GM21390 (cell line): ENCODE measurements around the gene GRIN1.

Source experiments
- ATAC-seq: cut with Tn5 transposase; IDR thresholded peaks from one replicate; pipeline ENCODE4 v1.9.1; 2021; ENCODE audit not compliant: unreplicated experiment

The GRIN1 gene

GRCh38 chr9:137175345-137175961, 36.5 kb downstream of the GRIN1 start:
- ATAC-seq, result no peak

- ATAC-seq, result no peak
Measured at GRCh38 chr9:137176302-137177182, 37.6 kb downstream of the GRIN1 start.

DNA sequence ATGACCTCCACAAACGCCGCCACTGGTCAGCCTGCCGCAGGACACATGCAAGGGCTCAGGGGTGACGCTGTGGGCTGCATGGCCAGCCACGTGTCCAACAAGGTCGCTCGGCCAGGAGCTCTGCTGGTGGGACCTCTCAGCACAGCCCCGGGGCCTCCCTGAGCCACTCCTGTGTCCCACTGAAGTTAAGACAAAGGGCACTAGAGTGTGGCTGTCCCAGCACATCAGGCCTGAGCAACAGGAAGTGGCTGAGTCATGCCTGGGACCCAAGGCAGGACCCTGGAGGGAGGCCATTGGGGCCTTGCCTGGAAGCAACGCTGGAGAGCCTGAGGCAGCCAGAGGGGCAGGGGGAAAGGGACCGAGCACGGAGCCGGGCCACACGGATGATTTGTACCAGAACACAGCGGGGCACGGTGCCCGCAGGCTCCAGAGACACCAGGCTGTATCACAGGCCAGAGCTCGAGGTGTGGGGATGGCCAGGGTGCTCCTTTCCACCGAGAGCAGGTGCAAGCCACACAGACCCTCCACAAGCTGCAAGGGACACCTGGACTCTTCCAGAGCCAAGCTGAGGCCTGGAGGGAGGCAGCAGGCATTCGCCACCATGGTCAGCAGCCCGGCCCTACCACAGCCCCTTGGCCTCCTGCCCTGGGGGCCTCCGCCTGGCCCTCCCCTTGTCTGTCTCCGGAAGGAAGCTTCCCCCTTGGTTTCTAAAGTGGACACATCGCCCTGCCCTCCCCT, 39.4 kb downstream of the GRIN1 start:
- ATAC-seq, result no peak

DNA sequence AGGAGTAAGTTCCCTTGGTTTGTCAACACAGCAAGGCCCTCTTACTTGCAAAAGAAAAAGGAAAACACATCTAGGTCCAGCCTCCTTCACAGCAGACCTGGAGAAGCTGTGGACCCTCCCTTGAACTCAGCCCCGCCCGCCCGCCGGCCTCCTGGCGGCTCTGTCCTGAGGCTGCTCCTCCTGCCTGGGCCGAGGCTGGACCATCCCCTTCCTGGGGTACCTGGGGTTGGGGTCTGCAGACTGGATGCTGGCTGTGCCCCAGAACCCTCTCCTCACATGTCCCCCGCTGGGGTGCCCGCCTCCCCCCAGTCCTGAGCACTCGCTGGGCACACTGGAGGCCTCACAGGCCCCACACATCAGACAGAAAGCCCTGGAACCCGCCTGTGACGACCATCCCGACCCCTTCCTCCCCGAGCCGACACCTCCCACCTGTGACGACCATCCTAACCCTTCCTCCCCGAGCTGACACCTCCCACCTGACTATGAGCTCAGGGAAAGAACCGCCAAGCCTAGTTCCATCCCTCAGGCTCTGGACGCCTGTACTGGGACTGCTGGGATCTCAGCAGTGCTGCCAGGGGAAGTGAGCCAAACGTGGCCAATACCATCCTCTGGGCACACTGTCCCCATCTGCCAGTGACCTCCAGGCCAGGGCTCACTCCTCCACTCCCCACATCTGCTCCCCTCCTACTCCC, 40.1 kb downstream of the GRIN1 start:
- ATAC-seq, result no peak

- no peak for ATAC-seq
Measured at GRCh38 chr9:137179761-137180160, 40.8 kb downstream of the GRIN1 start.

- ATAC-seq, result no peak
Measured at GRCh38 chr9:137180491-137180890, 41.5 kb downstream of the GRIN1 start.

- no peak for ATAC-seq
Measured at GRCh38 chr9:137181680-137182079, 42.7 kb downstream of the GRIN1 start.

GRCh38 chr9:137182836-137183235, 43.9 kb downstream of the GRIN1 start:
- no peak for ATAC-seq

DNA sequence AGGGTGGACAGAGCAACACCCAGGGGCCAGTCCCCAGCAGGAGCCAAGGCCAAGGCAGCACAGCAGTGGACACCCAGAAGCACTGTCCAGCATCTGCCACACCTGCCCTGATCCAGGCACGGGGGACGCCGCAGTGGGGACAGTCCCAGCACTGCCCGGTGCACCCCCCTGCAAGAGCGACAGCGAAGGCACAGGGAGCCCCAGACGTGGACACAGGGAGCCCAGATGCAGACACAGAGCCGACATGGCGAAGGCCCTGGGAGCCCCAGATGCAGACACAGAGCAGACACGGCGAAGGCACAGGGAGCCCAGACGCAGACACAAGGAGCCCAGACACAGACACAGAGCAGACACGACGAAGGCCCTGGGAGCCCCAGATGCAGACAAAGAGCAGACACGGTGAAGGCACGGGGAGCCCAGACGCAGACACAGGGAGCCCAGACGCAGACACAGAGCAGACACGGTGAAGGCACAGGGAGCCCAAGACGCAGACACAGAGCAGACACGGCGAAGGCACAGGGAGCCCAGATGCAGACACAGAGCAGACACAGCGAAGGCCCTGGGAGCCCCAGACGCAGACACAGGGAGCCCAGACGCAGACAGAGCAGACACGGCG, 45.1 kb downstream of the GRIN1 start:
- ATAC-seq, result no peak

DNA sequence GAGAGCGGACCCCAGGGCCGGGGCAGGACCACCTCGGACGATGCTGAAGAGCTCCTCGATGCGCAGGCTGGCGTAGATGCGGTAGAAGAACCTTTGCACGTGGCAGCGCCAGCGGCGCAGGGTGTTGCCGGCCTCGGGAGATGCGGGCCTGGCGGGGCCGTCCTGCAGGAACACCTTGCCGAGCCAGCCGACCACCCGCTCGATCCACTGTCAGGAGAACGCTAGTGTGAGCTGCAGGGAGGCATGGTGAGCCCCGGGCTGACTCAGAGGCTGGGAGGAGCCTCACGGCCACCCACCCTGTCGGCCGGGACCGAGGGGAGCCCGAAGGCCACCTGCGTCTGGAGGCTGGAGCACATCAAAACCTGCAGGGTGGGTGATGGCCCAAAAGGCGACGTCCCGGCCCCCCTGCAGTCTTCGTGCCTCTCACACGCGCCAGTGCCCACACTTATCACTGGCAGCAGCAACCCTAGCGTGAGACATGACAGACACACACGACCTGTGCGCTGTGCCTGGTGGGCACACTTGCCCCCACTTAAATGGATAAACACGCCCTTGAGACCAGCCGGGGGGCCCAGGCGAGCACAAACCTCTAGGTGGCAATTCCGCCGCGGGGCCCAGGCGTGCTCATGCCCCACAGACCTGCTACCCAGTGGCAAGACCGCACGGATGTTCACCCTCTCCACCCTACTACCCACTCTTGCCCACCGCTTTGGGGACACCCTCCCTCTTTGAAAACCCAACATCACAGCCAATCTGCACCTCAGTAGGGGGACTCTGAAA, 46.1 kb downstream of the GRIN1 start:
- ATAC-seq, result no peak

- no peak for ATAC-seq
Measured at GRCh38 chr9:137185921-137186320, 47.0 kb downstream of the GRIN1 start.

- ATAC-seq, result no peak
Measured at GRCh38 chr9:137186385-137186784, 47.4 kb downstream of the GRIN1 start.

- no peak for ATAC-seq
Measured at GRCh38 chr9:137187386-137187785, 48.4 kb downstream of the GRIN1 start.

GRCh38 chr9:137188086-137188489, 49.1 kb downstream of the GRIN1 start:
- no peak for ATAC-seq

DNA sequence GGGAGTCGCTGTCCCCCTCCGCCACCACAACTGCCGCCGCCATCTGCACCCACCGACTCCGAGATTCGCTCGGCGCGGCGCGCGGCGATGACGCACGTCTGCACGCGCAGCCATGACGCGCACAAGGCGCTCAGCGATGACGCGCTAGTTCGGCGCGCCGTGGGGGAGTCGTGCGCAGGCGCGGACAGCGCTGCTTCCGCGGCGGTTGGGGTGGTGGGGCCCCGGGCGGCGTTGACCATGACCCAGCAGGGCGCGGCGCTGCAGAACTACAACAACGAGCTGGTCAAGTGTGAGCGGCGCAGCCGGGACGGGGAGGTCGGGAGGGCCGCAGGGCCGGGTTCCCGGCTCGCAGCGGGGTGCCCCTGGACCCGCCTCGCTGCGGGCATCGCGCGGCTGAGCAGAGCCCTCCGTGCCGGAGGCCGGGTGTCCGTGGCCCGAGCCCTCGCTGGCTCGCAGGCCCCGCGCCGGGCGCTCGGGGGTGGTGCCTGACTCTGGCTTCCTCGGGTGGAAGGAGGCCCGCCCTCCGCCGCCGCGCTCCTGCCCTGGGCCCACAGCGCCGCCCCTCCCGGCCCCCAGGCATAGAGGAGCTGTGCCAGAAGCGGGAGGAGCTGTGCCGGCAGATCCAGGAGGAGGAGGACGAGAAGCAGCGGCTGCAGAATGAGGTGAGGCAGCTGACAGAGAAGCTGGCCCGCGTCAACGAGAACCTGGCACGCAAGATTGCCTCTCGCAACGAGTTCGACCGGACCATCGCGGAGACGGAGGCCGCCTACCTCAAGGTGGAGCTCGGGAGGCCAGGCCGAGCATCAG, 49.7 kb downstream of the GRIN1 start, which contains the start of the genes ANAPC2 and SSNA1:
ANAPC2 (minus strand) TSS at position 71 of the 807 bp plus-strand sequence; CDS start at position 43, 28 bp downstream.
SSNA1 (plus strand) TSS at position 187 of the 807 bp plus-strand sequence; CDS start at position 238, 51 bp downstream.
- ATAC-seq, result peak; percentile 70

DNA sequence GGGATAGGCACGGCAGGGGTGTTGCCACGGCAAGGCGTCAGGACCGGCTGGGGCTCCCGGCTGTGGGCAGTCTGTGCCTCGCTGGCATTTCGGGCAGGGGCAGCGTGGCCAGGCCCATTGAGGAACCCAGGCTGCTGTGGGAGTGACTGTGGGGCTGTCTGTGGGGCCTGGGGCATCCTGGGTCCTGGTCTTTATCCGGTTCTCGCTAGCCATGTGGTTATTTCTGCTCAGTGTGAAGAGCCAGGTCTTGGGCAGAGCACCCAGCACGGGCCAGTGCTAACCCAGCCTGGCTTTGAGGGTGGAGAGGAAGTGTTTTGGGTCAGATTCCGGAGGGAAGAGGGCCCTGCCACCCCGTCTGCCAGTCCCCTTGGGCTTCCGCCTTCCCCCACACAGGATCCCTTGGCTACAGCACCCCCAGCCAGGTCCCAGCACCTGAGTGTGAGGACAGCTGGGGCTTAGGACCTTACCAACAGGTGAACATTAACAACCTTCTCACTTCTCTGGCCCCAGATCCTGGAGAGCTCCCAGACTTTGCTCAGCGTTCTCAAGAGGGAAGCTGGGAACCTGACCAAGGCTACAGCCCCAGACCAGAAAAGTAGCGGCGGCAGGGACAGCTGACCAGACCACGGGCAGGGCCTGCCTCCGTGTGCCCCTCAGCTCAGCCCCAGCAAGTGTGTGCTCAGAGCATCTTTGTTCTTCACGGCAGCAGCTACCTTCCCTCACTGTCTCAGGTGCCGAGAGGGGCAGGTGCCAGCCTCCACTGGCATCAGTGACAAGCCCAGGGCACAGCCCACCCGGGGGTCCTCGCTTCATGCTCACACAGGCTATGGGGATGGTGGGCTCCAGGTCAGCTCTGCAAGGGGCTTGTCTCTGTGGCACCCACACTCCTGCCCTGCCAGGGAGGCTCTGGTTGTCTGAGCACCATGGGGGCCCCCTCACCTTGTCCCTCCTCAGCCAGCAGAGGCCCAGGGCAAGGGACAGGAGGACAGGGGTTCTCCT, 50.6 kb downstream of the GRIN1 start:
- no peak for ATAC-seq

DNA sequence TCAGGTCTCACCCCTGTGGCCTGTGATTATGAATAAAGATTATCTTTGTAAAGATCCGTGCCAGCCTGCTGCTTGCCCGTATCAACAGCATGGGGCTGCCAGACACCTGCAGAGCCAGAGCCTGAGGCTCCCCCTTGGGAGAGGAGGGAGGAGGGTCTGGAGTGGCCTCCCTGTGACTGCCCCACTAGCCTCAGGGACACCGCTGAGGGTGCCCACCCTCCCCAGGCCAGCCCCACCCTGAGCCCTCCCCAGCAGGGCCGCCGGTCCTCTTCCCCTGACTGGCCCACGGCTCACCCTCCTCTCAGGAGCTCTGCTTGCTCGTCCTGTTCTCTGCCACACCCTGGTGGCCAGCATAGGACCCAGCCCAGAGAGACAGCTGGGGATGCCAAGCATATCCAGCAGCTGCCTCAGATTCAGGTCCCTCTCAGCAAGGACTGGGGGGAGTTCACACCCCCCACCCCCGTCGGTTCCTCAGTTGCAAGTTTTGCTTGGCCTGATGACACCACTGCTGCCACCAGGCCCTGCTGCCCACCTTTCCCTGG, 51.4 kb downstream of the GRIN1 start:
- ATAC-seq, result no peak
